Stimulated activated CD8-positive, alpha-beta memory T cell treated with anti-CD3 and anti-CD28 coated beads, Interleukin-7, amount 100 ng/mL, for 1 hour (primary cell): ENCODE data around the gene TLK1.

Source experiments
- DNase-seq, 2 donors: peaks; one replicate each; pipeline ENCODE4 v3.0.0-alpha.2; 2020; ENCODE audit warnings: low read depth in 2 of 2

Gene TLK1

DNA sequence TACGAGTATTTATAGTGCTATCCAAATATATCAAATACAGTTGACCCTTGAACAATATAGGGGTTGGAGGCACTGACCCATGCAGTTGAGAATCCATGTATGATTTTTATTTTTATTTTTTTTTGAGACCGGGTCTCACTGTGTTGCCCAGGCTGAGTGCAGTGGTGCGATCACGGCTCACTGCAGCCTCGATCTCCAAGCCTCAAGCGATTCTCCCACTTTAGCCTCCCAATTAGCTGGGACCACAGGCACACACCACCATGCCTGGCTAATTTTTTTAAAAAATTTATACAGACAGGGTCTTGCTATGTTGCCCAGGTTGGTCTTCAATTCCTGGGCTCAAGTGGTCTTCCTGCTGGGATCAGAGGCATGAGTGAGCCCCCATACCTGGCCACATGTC, 161.0 kb downstream of the TLK1 start:
- no peak for DNase-seq

DNA sequence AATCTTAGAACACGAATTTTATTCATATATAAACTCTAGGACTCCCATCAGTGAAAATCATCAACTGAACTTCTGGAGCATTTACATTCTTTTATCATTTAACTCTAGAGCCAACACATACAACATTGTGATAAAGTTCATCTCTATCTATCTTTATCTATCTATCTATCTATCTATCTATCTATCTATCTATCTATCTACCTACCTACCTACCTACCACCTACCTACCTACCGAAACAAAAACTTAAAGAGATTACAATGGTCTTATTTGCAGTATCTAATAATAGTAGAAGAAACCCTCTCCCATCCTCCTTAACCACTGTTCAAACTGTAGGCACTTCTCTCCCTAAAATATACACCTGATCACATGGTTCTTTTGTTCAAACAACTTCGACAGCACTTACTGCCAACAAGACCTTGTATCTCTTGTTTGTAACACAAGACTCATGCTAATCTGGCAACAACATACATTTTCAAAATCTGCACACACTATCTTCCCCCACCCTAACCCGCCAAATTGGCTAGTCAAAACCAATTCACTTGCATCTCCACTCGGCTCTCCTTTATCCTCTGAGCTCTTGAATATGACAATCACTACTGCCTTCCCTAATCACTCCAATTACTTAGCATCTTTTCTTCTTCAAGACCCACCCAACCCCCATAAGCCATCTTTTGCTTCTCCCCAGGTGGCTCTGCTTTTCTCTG, 162.6 kb downstream of the TLK1 start:
- DNase-seq, result no peak

DNA sequence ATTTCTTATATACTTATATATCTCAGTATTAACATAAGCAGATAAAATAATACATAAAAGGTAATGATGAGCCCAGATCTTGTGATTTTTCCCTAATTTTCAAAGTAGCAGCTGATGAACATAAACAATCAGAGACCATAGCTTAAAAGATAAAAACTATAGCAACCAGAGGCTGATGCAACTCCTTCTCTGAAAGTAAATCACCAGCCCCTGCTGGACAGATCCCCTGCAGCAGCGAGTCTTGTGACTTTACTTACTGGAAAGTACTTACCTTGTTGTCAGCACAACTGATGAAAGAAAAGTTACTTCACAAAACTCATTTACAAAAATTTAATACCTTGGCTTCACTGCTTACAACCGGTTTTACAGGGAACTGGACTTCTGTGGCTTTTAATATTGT, 164.4 kb downstream of the TLK1 start:
- no peak for DNase-seq

DNA sequence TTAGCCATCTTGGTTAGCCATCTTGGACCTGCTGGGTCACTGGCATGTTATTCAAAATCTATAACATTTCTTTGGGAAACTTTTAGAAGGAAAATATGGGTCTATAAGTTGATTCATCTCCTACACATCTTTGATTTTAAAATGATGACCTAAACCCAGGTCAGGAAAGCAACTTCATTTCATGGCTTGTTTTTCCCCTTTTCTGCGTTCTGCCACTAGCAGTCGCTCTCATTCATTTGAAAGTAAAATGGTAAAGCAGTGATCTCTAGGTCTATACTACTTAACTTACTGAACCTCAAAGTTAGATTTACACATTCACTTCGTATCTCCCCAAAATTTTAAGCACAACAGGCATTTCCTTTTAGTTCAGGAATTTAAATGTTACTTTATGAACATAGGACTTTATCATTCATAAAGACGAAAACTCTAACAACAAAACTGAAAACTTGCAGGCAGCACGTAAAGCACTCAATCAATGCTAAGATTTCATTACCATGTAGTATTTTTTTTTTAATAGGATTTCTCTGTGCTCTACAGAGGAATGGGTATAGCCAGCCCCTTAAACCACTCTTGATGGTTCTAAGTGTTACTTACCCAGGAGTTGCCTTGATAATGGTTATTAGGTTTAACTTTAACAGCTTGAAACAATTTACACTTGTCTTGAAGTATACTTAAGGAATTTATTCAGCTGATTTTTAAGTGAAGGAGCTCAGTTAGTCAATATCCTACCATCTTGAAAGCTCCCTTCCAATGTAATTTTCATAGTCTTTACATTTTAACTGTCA, 169.1 kb downstream of the TLK1 start:
- no peak for DNase-seq

DNA sequence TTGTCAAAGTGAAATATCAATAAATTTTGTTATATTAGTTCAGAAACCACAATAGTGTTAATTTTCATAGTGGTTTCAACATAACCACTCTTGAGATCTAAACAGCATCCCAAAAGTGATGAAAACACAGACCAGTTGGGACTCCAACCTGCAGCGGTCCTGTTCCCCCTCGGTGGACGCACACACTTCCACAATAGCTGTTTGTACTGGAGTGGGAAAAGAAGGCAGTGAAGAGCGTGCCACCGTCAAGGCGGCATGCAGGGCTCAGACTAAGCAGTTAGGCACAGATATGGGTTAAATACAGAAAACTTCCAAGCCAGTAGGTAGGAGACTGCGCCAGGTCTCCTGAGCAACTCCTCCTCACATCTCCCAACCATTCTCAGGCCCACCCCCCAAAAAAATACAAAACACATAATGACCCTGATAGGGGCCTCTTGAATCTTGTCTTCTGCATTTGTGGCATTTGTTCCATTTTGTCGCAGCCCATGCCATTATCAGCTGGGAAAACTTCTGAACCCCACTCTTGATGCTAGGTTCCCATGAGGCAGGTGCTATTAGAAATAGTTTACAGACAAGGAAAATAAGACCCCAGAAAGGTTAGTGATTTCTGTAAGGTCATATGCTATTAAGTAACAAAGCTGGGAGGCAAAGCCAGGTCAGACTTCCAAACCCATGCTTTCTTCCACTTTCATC, 174.0 kb downstream of the TLK1 start:
- DNase-seq, result no peak

DNA sequence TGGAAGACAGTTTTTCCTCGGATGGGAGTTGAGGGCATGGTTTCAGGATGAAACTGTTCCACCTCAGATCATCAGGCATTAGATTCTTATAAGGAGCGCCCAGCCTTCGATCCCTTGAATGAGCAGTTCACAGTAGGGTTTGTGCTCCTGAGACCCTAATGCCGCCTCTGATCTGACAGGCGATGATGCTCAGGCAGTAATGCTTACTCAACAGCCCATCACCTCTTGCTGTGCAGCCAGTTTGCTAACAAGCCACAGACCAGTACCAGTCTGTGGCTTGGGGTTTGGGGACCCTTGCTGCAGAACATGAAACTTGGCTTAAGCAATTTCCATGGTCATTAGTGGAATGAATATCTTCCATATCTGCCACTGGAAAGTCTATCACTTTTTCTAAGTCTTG, 175.3 kb downstream of the TLK1 start:
- DNase-seq, result no peak

DNA sequence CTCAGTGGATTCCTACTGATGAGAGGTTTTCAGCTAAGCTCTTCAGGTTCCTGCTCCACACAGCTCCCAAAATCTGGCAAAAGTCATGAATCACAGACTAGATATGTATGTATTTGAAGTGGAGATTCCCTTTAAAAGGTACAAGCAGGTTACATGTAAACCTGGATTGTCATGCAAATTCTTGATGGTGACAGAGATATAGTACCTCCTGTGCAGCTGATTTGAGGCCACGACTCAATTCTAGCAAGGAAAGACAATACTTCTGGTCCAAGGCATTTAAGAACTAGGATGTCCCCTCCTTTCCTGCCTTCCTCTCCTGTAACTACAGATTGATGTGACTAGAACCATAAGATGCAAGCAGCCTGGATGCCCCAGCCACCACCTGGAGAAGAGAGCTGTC, 176.6 kb downstream of the TLK1 start:
- no peak for DNase-seq

DNA sequence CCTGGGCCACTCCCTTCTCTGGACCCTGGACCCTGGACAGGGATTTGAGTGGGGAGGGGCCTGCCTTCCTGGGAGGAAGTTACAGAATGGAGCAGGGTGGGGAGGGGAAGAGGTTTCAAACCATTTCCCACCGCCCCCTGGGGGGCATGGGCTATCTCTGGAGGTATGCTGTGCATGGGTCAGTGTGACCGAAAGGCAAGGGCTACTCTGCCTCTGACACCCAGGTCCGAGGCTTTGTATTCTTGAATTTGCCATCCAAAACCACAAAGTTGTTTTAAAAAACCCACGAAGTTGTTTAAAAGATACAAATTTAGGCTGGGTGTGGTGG, 184.8 kb downstream of the TLK1 start:
- no peak for DNase-seq

DNA sequence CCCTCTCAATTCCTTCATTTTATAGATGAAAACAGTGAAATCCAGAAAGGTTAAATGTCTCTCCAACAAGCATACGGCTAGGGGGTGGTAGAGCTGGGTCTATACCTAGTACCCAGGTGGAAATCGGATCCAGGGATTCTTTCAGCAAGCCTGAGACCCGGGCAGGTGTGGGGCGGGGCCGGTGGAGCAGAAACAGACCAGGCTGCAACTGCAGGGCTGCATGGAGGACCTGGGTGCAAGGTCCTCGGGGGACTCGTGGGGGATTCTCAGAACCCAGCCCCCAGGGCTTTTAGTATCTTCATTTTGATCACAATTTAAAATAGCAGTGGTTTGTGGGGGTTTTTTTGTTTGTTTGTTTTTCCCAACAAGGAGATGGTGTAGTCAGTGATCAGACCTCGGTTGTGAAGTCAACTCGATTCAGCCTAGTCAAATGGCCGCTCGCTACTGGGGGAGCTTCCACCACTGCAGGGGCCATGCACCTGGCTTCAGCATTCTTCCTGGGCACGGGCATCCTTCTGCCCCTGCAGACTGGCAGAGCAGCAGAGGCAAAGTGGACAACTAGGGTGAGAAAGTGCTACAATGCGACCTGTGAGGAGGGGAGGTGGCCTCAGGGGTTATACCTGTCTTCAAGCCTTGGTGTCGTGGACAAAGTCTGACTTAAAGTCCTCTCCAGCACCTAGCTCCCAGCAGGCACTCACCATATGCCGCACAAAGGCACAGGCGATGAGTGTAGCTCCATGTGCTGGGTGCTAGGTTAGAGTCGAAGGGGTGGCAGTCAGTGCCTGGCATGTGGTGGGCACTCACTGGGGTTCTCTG, 185.4 kb downstream of the TLK1 start:
- no peak for DNase-seq

DNA sequence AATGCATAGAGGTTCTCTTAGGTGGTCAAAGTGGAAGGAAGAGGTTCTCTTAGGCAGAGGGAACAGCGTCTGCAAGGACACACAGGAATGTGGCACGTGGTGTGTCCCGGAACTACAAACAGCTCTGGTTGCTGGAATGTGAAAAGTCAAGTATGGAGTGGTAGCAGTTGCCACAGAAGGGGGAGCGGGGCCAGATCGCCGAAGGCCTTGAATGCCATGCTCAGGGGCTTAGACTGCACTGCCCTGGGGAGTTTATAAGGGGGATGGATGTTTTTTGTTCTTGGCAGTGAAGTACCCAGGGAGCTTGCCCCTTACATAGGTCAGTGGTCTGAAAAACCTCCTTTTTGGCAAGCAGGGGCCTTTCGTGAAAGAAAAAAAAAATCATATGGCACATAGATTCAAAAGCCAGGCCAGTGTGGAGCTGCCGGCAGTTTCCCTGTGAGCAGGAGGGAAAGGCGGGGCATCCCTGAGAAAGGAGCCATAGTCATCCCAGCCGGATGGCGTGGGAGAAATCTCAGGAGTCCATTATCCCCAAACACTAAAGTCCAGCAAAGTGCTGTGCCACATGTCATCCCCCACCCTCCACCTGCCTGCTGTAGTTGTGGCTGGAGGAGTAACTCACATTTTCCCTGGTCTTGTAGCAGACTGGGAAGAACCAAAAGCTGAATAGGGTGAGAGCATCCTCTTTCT, 186.2 kb downstream of the TLK1 start:
- DNase-seq, result no peak

DNA sequence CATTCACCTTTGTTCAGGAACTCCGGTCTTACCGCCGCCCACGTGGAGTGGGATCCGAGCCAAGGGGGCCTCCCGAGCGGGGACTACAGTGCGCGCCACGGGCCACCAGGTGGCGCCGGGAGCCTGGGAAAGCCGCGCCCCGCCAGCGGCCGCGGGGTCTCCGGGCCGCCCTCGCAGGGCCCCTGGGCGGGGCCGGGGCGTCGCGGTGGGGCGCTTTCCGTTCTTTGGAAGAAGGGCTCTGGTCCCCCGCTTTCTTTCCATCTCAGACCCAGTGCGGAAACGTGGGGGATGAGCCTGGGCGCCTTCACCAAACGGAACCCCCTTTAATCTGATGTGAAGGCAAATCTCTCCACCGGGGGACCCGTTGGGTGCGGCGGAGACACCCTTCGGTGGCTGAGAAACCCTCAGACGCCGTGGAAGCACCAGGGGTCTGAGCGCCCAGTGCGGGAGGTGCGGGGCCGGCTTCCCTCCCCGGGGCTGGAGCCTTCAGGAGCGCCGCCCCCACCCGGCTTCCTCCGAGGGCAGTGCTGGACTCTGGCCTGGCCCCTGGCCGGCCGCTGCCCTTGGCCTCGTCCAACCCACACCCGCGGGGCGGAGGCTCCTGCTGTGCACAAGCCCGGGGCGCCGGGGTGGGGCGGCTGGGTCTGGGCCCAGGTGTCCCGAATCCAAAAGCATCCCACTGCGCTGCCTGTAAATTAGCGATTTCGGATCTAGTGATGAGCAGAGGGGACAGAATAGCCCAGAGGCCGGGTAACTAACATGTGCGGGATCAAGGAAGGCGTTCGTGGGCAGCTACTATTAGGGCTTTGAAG, 187.0 kb downstream of the TLK1 start:
- DNase-seq, result peak; percentile 72 to 75

DNA sequence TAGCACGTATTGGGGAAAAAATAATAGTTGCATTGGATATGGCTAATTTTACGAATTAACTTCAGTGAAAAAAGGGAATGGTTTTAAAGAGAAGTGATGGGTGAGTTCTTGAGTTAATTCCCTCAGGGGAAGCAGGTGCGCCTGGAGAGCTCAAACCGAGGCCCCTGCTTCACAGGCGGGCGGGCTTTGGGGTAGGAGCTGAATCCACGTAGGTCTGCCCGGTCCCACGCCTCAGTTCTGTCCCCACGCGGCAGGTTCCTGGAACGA, 187.5 kb downstream of the TLK1 start:
- no peak for DNase-seq

DNA sequence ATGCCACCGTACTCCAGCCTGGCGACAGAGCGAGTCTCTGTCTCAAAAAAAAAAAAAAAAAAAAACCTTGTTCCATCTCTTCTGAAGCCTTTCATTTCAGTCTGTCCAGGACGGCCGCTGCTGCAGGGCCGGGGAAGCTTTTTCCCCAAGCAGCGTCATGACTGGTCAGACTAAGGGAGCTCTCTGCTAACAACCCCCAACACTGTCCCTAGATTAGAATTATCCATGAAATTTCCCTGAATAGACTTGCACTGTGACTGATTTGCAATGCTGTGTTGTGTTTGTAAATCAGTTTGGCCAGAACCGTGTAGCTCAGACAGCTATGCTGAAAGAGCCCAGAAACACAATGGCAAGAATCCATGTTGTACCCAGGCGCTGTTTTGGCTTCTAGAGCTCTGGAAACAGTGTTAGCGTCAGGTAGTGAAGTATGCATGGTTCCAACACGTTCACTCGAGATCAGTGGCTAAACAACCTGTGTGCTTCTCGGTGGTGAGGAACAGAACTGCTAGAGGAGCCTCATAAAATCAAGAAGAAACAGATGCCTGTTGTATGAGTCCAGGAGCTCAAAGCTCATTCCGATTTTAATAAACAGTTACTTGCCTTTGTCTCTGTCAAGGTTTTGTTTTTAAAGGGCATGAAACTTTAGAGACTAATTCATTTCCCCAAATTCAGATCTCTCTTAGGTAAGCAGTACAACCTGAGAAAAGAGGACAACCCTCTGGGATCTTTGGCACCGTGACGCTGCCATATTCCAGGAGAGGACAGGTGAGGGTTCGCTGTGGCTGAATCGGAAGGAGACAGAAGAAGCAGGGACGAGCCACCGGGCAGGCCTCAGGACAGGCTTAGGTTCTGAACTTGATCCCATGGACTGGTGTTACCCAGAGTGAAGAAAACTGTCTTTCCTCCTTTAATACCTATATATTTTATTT, 188.1 kb downstream of the TLK1 start:
- DNase-seq, result no peak

DNA sequence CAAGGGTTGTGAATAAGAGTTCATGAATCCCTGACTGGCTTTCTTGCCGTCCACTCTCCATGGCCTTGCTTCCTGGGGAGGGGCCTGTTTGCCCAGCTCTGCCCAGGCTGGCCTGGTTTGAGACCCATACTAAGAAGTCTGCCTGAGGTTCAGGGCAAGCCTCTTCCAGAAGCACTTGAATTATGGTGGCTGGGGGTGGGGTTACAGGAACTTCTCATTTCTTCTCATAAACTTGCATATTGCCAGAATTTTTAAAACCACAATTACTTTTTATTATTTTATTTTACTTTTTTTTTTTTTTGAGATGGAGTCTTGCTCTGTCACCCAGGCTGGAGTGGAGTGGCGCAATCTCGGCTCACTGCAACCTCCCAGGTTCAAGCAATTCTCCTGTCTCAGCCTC, 189.6 kb downstream of the TLK1 start:
- no peak for DNase-seq

DNA sequence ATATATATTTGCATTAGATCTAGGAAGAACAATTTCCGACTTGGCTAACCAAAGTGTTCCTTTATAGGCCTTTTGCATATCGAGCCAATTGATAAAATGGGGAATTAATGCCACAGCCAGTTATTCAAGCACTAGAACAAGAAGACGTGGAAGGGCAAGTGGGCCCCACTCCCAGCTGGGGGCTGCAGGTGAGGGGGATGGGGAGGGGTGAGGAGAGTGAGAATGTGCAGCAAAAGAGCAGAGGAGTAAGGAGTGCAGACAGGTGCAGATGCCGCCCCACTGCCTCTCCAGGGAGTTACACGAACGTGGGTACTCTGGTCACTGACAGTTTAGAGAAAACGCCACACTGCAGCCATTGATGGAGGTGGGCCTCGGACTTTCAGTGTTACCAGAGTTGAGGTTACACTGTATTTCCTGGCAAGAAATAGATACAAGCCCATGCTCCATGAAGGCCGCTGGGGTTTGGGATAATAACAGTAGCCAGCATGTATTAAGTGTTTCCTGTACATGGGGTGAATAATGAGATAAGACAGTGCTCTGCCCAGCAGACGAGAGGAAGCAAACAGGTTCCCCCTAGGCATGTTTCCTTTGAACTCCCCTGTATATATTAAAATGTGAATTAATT, 190.7 kb downstream of the TLK1 start:
- DNase-seq, result no peak

DNA sequence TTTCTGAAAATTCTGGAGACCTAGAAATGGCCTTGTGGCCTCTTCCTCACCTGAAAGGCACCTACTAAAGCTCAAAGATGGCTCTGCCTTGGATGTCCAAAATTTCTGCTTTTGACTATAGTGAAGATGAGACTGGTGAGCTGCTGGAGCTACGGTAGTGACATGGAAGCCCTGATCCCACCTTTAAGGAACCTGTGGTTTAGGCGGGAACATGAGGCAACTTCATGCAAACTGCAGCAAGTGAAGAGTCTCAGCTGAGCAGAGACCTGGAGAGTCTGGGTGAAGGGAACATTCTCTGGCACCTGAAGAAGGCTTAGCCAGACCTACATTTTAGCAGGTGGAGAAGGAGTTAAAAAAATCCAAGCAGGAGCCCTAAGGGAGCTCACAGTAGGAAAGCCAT, 191.7 kb downstream of the TLK1 start:
- no peak for DNase-seq

DNA sequence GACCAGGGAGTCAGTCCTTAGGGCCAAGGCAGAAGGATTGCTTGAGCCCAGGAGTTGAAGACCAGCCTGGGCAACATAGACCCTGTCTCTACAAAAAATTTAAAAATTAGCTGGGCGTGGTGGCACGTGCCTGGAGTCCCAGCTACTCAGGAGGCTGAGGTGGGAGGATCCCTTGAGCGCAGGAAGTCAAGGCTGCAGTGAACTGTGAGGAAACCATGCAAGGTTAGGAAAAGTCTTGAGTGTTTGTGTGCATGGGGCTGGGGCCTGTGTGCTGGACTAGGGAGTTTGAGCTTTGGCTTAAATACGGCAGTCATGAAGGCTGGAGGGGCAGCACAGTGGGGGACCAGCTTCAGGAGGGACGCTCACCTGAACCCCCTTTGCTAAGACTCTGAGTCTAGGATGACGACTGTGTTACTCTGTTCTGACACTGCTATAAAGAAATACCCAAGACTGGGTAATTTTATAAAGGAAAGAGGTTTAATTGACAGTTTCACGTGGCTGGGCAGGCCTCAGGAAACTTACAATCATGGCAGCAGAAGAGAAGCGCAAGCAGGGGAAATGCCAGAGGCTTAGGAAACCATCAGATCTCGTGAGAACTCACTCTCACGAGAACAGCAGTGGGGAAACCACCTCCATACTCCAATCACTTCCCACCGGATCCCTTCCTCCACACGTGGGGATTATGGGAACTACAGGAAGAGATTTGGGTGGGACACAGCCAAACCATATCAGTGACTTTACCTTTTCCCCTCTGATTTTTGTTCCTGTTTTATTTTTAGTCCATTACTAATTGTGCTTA, 192.3 kb downstream of the TLK1 start:
- DNase-seq, result no peak

DNA sequence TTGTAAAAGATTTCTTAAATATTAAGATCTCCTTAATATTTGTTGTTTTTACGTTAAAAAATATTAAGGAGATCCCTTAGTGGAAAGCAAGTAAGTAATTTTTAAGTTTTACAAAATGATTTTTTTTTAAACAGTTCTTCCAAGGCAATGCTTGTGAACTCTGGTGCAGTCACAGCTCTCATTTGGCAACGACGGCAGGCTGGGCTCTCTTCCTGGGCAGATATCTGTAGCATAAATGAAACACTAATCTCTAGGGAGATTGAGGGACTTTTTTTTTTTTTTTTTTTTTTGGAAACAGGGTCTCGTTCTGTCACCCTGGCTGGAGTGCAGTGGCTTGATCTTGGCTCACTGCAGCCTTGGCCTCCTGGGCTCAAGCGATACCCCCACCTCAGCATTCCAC, 193.1 kb downstream of the TLK1 start:
- DNase-seq, result no peak
